PC-3 (cell line): ENCODE data around the gene GPR137B.

Experiments used
- CTCF ChIP-seq: fragments of 300-600 bp; sonication (generic); conservative IDR thresholded peaks from 2 replicates; pipeline ENCODE4 v1.5.1; 2017; ENCODE audit warnings: antibody characterized with exemption, low read depth, mild to moderate bottlenecking, low read length
- EZH2 ChIP-seq: fragments of 300-600 bp; sonication (generic); IDR thresholded peaks from one replicate; pipeline ENCODE4 v1.6.1; 2017; ENCODE audit warnings: antibody characterized with exemption, mild to moderate bottlenecking, low read length; ENCODE audit not compliant: unreplicated experiment

GRCh38 chr1:236240675-236241074, 98.3 kb downstream of the GPR137B start:
- TF ChIP-seq CTCF (no peak), EZH2 (no peak)
